HG02588 (cell line): Measurements from ENCODE around the gene MECR.
"Not testable (repeated sequence)": the region's sequence is repeated elsewhere in the genome, so short reads cannot be mapped to it uniquely, and the experiment has no call there.

ENCODE experiments used
- ATAC-seq: cut with Tn5 transposase; IDR thresholded peaks from one replicate; pipeline ENCODE4 v1.9.1; 2021; ENCODE audit warnings: mild to moderate bottlenecking, moderate library complexity; ENCODE audit not compliant: unreplicated experiment

MECR gene

DNA sequence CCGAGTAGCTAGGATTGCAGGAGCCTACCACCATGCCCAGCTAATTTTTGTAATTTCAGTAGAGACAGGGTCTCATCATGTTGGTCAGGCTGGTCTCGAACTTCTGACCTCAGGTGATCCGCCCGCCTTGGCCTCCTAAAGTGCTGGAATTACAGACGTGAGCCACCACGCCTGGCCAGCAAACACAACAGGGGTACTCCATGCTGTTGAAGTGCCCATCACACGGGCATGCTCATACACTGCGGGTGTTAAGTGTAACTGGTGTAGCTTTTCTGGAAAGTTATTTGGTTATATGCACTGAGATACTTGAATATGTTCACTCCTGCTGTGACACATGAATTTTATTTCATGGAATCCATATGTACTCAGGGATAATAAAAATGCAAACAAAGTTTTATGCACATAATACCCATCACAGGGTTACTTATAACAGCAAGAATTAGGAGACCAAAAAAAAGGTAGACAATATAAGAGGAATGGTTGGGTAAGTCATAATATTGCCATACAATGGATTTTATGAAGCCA, 58.3 kb downstream of the MECR start:
- no peak for ATAC-seq

DNA sequence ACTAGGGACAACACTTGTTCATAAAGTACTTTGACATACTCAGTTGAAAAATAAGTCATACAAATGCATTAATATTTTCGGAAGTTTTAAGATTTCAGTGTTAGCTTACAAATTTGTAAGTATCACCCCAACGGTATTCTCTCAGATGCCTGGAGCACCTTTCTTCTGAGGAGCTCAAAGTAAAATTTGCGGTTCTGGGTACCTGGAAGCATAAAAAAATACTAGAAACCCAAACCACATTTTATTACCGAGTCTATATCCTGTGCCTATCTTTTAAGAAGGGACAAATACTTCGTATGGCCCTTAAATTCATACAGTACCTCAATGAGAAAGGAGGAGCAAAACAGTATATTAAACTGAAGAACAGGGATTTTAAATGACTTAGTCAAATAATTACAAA, 59.2 kb downstream of the MECR start:
- no peak for ATAC-seq

DNA sequence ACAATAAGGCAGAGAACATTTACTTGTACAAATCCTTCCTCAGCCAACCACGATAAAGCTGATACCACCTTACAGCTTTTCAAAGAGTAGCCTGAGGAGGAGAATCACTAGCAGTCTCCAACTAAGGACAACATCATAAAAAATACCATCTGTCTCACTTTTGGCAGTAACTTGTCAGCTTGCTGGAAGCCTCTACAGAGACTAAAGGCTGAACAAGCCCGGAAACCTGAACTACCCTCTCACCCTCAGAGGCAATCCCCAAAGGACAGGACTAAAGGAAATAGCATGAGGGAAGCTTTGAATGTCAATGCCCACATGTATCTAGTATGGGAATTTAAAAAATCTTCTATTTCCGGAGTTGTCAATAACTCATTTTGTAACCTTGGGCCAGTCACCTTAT, 59.6 kb downstream of the MECR start:
- no peak for ATAC-seq

DNA sequence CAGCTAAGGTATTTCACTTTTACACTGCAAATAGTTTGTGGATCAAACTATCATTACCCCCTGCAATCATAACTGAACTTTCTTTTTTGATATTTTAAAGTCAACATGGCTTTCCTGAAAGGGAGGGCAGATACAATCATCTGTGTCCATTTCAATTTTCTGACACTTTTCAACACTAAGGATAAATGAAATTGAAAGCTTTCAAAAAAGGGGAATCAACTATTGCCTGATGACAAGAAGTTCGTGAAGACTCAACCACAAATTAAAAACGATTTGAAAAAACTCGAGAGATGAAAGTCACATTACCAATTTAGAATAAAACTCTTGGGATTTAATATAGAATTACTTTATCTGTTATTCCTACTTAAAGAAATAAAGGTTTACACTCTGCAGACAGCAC, 60.8 kb downstream of the MECR start:
- no peak for ATAC-seq

DNA sequence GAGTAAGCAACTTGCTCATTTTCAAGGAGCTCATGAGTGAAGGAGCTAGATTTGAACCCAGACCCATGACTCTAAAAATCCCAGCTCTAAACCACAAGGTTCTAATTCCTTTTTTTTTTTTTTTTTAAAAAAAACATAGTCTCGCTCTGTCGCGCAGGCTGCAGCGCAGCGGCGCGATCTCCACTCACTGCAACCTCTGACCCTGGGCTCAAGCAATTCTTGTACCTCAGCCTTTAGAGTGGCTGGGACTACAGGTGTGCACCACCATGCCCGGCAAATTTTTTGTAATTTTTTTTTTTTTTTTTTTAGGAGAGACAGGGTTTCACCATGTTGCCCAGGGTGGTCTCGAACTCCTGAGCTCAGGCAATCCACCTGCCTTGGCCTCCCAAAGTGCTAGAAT, 62.8 kb downstream of the MECR start:
- ATAC-seq: no peak

DNA sequence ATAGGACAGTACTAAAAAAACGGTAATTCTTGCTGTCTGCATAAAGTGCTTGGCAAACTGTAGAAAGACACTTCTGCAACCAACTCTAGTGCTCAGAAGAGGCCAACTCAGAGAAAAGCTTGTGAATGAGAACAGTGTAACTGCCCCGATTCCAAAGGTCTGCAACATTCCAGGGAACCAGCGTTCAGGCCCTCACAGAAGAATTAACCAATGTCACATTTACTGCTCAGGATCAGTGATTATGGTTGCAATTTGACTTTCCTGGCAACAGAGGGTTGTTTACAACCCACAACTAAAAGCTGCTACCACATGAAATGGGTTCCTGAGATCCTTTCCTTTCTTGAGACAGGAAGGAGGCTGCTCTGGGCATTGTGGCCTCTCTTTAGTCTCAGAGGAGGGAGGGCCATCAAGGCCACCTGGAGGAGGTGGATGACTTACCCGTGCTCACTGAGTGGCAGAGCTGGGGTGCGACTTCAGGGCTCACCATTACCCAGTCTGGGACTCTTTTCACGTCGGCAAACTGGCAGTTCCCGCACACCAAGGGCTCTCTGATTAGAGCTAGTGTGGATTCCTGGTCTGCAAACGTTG, 64.3 kb downstream of the MECR start:
- ATAC-seq: no peak

DNA sequence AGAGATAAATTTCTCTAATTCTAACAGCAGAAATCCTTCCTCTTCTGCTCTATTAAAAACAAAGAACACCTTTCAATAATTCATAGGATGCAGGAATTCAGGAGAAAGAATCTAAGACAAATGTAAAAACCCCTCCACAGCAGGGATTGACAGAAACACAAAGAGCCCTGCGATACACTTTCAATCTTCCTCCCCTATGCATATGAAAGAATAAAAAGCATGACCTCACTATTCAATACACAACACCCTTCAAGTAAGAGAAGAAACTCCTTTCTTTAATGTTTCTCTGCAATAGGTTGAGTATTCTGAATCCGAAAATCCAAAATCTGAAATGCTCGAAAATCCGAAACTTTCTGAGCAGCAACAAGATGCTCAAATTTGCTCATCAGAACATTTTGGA, 66.1 kb downstream of the MECR start:
- no peak for ATAC-seq

DNA sequence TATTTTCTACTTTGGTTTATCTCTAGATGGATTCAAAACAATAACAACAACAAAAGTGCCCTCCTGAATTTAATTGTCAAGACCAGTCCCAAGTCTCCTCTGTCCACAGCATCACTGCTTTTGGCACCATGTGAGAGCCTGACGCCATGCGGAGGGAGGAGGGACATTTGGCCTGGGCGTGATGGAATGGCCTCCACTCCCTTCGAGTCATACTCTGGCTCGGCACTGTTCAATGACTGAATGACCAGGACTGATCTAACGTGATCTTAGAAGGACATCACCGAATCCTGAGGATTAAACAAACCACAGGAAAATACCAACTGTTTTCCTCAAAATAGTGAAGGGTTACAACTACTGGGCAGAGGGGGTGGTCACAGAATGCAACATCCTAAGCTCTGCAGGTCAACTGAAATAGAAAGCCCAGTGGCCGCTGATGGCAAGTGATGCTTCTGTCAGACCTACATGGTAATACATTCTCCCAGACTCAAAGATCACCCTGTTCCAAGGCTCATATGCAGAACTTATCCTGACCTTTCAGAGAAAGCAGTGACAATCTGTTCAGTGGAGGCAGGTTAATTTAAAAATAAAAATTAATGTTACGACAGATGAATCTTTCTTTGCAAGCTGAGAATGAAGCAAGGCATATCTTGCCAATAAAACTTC, 68.1 kb downstream of the MECR start:
- no peak for ATAC-seq

DNA sequence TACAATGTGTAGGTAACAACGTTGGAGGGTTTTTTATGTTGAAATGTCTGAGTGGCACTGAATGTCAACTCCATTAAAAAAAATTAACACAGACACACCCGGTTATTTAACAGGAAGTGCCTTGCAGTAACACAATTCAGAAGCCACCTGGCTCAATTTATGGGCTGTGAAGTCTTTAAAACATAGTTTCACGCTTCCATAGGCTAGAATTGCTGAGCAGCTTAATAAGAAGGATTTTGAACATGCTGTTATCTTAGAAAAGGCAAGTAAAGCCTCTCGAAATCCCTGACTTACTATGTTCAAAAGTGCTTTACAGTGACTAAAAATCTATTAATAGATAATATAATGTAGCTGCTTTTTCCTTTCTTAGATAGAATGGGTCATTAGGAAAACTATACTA, 68.7 kb downstream of the MECR start:
- ATAC-seq: no peak

DNA sequence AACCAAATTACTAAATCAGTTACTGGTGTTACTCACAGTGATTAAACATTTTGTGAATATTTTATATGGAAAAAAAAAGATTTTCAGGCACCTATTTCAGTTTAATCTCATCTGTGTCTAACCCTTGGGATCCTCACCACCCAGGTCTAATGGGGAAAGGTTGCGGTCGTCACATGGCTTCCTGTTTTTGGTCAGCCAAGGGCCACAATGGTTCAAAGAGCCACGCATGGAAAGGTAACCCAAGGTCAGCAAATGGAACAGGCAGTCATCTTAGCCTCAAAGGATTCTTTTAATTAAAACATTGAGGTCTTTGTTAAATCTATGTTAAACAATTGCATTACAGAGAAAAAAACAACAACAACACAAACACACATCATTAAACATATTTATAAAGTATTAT, 71.0 kb downstream of the MECR start:
- no peak for ATAC-seq

DNA sequence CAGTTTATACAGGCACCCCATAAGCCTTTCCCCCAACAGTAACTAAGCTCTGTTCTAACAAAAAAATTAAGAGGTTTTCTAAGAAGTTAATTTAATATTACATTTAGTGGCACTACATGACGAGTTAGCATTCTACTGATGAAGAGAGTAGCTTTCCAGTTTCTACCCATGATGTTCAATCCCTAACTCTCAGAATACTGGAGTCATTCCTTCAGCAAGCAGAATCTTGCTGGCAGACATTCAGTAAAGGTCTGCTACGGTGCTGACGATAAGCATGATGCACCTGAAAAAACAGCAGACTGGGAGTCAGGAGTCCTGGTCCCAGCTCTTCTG, 73.5 kb downstream of the MECR start:
- no peak for ATAC-seq

DNA sequence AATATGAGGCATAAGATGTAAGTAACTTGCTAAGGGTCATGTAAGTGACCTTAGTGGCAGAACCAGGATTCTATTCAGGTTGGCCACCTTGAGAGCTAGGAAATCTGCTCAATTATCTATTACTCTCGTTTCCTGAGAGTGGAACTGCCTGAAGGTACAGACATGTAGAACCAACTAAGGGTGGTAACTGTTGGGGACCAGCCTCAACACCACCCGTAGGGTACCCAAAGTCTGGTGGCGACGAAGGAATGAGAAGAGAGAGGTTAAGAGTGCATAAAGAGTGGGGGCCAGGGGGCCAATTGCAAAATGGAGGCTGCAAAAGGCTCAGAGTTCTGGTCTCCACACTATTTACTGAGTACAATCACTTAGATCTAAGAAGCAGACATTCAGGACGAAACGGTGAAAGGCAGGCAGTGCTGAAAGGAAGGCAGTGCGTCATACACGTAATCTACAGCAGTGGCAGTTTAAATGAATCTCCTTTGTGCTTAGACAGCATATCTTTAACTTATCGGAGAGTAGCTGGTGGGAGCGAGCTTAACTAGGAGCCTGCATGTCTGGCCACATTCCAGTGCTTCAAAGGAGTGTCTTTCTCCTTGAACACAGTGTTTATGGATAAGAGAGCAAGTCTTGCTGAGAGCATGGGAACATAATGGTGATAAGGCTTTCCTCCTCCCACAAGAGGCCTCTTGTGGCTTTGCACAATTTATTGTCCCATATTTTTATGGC, 74.0 kb downstream of the MECR start:
- ATAC-seq: no peak

DNA sequence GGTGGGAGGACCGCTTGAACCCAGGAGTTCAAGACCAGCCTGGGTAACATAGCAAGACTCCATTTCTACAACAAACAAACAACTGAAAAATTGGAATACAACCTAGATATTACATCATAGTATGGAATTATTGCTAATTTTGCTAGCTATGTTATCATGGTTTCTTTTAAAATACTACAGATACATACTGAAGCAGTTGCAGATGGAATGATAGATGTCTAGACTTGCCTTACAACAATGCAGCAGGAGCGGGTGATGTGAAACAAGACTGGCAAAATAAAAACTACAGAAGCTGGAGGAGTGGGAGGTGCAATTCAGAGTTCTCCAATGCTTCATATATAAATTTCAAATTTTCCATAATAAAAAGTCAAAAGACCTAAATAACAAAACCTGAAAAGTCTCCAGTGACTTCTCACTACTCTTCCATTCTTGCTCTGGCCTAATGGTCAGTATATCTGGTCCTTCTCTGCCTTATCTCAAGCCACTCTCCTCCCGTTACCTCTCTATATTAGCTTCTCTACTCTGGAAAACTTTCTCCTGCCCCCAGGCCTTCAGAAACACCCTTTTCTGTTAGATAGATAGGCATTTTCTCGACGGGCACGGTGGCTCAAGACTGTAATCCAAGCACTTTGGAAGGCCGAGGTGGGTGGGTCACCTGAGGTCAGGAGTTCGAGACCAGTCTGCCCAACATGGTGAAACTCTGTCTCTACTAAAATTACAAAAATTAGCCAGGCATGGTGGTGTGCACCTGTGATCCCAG, 78.5 kb downstream of the MECR start:
- ATAC-seq: no peak

DNA sequence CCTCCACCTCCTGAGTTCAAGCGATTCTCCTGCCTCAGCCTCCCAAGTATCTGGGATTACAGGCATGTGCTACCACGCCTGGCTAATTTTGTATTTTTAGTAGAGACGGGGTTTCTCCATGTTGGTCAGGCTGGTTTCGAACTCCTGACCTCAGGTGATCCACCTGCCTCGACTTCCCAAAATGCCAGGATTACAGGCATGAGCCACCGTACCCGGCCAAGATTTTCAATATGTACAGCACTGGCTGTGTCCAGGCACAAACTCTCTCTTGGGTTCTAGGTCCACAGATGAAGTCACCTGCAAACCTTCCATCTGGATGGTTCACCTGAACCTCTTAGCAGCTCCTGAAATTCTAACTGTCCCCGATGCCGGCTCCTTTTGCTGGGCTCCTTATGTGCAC, 80.4 kb downstream of the MECR start:
- not testable (repeated sequence) for ATAC-seq

DNA sequence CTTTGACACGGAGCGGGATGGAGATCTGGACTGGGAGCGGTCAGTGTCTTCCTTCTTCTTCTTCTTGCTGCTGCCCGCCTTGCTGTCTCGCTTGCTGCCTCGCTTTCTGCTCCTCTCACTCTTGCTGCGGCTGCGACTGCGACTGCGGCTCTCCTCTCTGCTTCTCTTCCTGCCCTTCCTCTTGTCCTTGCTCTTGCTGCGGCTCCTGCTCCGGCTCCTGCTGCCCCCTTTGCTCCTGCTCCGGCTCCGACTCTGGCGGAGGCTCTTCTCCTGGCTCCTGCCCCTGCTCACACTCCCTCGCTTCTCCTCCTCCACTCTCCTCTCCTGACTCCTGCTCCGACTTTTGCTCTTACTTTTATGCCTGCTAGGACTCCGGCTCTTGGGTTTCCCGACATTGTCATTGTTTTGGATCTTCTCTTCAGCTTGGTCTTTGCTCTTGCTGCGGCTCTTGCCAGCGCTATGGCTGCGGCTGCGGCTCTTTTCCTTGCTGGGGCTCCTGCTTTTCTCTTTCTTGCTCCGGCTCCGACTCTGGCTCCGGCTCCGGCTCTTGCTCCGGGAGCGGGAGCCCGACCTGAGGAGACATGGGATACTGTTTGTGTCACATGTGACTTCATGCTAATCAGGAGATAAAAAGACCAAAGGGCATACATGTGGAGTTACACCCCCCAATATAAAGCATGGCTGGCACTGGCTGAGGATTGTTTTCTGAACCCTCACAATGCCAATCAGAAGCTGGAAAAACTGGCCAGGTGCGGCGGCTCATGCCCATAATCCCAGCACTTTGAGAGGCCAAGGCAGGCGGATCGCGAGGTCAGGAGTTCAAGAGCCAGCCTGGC, 81.9 kb downstream of the MECR start:
- no peak for ATAC-seq

DNA sequence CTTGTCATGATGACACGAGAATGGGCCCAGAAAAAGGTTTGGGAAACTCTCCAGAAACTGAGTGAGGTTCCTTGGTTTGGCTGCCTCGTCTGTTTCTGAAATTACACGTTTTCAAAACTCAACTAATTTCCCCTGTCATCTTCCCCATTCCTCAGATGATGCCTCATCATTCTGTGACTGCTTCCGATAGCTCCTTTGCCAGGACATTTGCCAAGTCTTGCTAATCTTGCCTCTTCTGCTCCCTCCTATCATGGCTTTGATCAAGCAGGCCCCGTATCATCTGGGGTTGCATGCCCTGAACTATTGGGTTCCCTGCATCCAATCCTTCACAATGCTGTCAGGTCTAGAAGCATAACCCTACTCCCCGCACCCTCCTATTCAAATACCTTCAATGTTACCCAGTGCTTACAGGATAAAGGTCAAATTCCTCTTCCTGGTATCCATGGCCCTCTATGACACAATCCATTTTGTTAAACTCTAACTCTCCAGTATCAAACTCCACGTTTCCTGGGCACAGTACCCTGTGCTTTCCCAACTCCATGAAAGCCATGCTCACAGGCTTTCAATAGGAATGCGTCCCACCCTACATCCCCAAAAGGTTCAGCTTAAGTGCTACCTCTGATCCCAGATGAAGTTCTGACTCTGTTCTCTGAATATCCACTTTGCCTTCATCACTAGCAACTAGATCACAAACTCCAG, 84.8 kb downstream of the MECR start:
- ATAC-seq: no peak

DNA sequence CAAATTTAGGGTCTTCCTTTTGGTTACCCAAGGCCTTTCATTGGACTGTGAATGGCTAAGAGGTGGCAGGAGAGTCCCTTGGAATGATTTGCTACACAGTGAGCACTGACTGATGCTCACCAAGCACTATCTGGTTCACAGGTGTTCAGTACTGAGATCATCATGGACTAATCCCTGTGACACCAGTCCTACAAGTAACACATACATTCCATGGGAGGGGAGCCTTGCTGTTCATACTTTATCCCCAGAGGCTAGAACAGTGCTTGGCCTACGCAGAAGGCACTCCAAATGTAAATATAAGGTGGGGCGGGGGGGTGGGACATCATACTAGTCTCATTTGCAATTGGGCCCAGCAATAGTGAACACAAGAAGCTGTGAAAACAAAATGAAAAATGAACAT, 86.6 kb downstream of the MECR start:
- ATAC-seq: no peak

DNA sequence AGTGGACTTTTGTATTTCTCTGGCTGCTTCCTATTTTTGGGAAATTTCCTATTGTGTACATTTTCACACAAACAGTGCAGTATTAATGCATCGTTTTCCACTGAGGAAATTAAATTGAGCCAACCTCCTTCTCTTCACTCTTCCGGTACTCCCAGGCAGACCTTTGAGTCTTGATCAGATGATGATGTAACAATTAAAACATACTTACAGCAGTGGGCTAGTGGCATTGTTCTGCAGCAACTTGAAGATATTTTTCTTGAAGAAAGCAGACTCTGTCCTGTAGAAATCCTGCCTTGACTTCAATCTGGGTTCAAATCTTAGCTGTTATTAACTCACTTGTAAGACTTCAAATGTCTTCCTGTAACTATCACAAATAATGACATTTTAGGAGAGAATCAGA, 88.0 kb downstream of the MECR start:
- ATAC-seq: no peak
